ENCODE results near the gene TMEM217.

Gene TMEM217

GRCh38 chr6:37222125-37222967, 35.6 kb downstream of the TMEM217 start:
- peak overlapping the region; percentile 41 for H3K27ac ChIP-seq

GRCh38 chr6:37221585-37222124, 36.3 kb downstream of the TMEM217 start:
- TF ChIP-seq CTCF (conservative IDR thresholded peaks at IDR 0.05), result no peak
- no peak for TF ChIP-seq ZFX (IDR thresholded peaks at IDR 0.05)
- peak overlapping the region; percentile 41; the same call in 1 of the 2 replicates for H3K27ac ChIP-seq

More at GRCh38 chr6:37222125-37222967, 35.6 kb downstream of the TMEM217 start:
- no peak for TF ChIP-seq CTCF (conservative IDR thresholded peaks at IDR 0.05)
- TF ChIP-seq ZFX (IDR thresholded peaks at IDR 0.05), result no peak

GRCh38 chr6:37218511-37218910, 39.4 kb downstream of the TMEM217 start:
- TF ChIP-seq CTCF (conservative IDR thresholded peaks at IDR 0.05) (no peak), ZFX (IDR thresholded peaks at IDR 0.05) (no peak)
- H3K27ac ChIP-seq, result no peak overlapping the region

- no peak for TF ChIP-seq CTCF (conservative IDR thresholded peaks at IDR 0.05)
- no peak for TF ChIP-seq ZFX (IDR thresholded peaks at IDR 0.05)
- H3K27ac ChIP-seq, result no peak overlapping the region
These were observed 39.9 kb downstream of the TMEM217 start for GRCh38 chr6:37218061-37218460.

- no peak overlapping the region for H3K27ac ChIP-seq
These were observed 45.7 kb downstream of the TMEM217 start for GRCh38 chr6:37212268-37212667.

GRCh38 chr6:37210313-37210968, 47.5 kb downstream of the TMEM217 start:
- TF ChIP-seq ZFX (IDR thresholded peaks at IDR 0.05), result no peak
- peak; percentile 93 for TF ChIP-seq CTCF (conservative IDR thresholded peaks at IDR 0.05)
- H3K27ac ChIP-seq, result no peak overlapping the region

More at GRCh38 chr6:37212268-37212667, 45.7 kb downstream of the TMEM217 start:
- TF ChIP-seq ZFX (IDR thresholded peaks at IDR 0.05) (no peak), CTCF (conservative IDR thresholded peaks at IDR 0.05) (no peak)
